GM18858 (cell line): Measurements from ENCODE around the gene SPO11.

ENCODE experiments used
- ATAC-seq: cut with Tn5 transposase; IDR thresholded peaks from one replicate; pipeline ENCODE4 v1.9.1; 2021; ENCODE audit not compliant: unreplicated experiment

The SPO11 gene

DNA sequence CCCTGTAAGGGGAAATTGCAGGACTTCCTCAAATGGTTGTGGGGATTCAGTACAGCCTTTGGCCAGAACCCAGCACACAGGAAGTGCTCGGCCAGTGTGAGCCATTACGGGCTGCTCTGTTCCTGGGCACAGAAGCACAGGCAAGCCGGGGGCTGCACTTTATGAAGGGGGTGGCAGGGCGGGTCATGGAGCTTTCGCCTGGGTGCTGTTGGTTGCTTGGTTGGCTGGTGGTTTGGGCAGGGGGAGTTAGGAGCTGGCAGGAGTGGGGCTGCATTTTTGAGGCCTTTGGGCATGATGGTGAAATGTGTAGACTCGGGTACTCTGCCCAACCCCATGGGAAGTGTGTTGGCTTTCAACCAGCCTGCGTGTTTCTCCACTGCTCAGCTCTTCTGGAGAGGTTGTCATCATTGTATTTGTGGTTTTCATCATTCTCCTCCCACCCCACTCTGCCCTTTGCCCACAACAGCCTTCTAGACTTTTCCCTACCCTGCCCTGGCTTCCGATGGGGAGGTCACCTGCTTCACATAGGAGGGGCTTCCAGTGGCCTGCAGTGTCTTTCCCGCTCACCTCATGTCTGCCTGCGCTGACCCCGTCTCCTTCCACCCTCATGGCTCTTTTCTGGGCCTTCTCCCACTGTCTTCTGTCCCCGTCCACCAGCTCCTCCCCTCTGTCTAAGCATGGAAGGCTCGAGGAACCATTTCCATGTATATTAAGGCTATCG, 45.5 kb downstream of the SPO11 start:
- ATAC-seq, result no peak

DNA sequence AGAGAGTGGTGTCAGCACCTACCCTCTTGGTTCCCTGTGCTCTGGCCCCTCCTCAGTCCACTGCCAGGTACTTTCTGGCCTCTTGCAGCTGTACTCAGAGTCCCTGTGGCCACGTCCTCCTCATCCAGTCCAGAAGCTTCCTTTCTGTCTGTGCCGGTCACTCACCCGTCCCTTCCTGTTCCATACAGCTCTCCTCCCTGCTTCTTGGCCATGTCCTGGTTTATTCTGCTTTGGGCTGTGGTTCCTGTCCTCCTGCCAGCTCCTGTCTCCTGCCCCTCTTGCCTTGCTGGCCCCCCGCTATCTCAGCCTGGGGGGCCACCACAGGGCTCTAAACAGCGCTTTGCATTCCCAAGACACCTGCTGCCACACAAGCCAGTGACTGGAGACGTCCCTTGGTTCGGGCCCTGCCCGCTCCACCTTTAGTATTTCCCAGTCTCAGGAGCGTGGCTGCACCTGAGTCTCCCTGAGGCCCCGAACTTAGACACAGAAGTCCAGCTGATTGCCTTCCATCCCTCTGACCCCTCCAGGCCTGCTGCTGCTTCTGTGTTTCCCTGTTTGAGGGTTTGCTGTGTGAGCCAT, 46.1 kb downstream of the SPO11 start:
- ATAC-seq, result no peak

DNA sequence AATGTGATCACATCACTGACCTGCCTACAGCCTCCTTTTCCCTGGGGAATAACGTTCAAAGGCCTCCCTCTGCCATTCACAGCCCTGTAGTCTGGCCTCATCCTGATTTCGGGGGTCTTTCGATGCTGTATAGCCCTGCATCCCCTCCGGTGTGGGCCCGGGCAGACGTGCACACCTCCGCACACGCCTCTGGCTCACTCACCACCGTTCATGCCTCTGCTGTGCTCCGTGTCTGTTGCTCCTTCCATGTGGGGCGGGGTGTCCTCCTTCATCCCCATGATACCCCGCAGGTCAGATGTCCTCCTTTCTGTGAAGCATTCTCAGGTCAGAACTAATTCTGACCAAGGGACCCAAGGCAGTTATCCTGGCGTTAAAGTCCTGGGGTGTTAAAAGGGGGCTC, 47.7 kb downstream of the SPO11 start:
- ATAC-seq, result no peak

DNA sequence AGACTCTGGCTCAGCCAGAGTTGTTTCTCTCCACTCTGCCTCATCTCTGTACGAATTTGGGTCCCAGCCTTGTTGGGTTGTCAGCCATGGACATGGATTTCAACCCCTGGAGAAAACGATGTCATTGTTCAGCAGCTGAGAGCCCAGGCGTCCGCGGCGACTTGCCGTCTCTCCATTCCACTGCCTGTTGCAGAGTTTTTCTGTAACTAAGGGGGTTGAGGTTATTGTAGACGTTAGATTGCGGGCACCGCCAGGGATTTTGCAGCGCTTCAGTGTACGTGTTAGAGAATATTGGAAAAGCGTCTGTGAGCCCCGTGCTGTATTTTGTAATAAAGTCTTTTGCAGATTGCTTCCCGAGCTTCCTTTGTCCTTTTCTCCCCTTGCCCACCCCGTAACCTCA, 48.5 kb downstream of the SPO11 start:
- no peak for ATAC-seq

DNA sequence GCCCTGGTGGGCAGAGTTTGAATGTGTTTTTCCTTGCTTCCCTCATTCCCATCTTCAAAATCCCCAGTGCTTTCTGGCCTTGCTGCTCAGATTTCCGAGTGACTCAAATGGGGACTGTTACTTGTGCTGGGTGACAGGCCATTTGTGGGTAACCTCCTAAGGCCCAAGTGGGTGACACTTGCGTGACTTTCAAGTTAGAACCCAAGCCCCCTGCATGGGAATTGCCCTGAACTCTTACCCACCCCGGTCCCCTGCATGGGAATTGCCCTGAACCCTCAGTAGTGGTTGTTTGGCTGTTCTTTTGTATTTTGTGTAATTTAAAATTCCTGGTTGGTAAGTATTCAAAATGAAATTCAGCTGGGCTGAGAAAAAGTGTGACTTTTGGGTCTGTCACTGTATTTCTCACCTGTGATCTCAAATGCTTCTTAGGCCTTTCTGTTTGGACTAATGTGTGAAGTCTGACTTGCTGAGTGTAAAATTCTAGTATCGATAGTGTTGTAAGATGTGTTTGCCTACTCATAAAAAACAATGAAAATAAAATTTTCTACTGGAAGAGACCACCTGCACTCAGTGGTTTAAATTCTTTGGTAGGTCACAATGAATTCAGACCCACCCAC, 49.2 kb downstream of the SPO11 start:
- no peak for ATAC-seq

DNA sequence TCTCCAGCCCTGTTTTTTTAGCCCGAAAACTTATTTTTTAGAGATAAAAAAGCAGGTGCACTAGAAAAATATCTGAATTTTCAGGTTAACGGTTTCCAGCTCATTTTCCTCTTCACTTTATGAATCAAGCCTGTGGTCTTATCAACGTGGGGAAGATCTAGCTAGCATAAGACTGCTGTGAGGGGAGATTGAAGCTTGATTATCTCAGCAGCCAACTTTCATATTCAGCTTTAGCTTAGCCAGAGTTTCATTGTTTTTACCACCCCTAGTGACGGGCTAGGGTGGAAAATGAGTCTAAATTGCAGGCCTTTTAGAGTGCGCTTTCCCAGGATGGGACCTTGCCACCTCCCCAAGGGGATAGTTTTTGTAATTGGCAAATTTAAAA, 49.7 kb downstream of the SPO11 start:
- no peak for ATAC-seq

DNA sequence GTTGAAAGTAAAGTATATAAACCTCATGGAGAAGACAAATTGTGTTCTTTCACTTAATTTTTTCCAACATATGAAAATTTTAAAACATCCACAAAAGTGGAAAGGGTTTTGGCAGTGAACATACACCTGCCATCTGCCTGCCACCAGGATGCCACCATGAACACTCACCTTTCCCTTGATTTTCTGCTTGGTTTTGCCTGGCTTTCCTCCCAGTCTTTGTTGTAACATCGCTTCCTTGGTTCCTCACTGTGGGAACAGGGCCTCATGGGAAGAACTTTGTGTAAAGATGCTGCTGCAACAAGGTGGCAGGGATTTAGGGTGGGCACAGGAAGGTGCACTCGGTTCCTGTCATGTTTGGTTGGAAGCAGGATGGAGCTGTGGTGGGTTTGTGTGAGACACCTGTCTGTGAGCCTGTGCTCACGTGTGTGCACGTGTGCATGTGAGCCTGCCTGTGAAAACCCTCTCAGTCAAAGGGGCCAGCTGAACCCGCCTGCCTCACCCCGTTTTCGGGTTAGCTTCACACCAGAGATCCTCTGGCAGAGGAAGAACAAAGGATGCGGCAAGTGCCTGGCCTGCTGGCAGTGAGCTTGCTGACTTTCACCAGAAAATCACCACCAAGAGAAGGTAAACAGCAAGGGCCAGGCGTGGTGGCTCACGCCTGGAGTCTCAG, 50.6 kb downstream of the SPO11 start:
- ATAC-seq, result no peak

DNA sequence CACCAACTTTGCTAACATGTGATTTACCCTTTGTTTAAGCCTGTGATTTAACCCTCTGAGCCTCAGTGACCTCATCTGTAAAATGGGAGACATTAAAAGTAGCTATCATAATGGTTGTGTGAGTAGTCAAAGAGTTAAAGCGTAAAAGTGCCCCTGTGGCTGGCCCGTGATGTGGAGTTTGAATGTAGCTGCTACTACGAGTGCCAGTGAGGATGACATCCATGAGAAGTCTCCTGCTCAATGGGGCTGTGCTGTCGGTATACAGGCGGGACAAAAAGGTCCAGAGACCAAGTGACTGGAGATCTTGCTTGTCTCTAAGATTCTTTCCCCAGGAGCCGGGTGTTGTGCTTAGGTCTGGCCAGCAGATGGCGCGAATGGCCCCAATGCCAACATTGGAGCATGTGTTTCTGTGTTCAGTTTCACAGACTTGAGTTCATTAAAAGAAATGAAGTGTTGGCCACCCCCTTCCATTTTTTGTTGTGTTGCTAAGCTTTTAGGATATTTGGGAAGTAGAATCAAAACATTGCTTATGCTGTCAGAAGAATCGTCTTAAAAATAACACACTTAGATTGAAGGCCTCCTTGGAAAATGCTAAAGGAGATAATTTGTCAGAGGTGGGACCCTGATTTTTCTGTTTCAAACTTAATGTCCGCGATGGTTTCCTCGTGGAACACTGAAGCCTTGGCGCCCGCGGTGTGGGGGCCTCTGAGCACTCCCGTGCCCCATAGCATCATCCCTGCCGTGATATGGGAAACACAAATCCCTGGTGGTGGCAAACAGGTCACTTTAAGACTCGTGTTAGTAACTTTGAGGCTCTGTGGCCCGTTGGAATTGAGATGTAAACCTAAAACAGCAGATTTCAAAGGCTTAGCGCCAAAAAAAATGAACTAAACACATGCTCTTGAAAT, 52.2 kb downstream of the SPO11 start:
- ATAC-seq, result no peak

DNA sequence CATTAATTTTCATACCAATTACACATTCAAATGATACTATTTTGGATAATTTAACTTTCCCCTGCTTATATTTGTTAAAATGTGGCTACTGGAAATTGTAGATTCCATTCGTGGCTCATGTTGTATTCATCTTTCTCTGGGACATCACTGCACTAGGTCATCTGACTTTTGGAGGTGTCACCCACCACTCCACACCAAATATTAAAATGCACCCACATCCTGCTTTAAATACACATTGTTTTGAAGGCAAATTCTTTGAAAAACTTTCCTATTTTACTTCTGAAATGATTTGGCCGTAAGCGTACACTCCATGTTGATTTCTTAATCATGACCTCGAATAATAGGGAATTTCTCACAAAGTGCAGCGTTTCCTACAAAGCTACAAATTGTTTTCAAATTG, 52.9 kb downstream of the SPO11 start:
- ATAC-seq, result no peak

DNA sequence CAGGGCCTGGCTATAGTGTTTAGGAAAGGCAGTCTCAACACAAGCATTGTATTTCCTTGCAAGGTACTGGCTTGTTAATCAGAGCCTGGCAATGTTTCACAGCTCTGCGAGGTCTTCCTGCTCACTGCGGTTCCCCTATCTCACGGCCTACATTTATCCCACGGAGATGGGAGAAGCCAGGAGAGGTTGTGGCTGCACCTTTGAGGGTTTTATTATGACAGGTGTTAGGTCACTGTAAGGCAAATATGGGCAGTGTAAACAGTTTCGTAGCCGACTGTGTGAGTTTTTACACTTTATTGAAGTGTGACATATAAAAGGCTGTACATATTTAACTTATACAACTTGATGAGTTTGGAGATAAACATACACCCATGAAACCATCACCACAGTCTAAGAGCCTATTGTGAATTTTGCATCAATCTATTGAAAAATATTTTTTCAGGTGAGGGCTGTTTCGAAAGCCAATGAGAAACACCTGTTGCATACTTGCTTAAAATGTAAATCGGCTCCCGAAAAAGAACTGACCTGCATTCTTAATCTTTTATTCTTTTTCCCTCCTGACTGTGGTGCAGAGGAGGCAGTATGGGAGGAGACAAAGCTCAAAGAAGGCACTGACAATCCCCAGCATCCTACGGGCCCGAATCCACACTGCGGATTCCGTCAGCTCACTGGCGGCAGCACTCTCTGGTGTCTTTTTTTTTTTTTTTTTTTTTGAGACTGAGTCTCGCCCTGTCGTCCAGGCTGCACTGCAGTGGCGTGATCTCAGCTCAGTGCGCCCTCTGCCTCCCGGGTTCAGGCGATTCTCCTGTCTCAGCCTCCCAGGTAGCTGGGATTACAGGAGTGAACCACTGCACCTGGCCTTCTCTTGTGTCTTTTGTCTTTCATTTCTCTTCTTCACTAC, 54.1 kb downstream of the SPO11 start:
- ATAC-seq, result no peak

DNA sequence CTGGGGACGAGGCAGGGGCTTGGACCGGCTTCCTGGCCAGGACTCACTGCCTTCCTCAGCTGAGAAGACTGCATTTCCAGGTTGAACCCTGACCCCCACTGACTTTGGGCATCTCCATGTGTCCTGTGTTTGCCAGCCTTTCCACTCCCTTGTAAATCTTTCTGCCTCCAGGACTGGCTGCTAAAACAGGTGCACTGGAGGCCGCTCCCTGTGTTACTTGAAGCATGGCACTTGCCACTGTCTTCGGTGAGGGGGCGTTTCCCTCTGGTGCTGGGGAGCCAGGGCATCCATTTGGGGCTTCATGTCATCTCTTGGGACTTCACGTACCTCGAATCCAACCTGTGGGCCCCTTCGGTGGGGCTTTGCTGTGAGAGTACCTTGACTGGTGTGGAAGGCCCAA, 54.9 kb downstream of the SPO11 start:
- ATAC-seq, result no peak

DNA sequence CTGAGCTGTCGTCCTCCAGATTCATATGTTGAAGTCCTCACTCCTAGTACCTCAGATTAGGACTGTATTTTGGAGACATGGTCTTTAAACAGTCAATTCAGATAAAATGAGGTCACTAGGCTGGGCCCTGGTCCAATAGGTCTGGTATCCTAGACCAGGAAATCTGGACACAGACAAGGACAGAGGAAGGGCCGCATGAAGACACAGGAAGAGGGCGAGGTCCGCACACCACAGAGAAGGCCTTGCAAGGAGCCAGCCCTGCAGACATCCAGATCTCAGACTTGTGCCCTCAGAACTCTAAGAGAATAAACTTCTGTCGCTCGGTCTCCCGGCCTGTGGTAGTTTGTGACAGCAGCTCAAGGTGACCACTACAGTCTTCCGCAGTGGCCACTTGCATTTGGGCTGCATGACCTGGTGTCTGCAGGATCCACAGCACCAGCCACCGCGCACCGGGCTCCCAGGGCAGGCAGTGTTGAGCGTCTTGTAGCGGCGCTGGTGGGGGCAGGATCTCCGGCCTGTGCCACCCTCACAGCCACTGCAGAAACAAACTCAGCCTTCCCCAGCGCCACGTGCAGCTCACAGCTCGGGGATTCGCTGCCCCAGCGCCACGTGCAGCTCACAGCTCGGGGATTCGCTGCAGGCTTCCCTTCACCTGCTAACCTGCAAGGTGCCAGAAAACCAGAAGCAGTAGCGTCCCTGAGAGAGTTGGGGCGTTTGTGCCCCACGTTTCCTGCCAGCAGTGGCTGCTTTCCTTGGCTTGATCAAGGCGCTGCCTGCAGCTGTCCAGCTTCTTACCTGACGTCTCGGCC, 55.6 kb downstream of the SPO11 start:
- ATAC-seq, result no peak

DNA sequence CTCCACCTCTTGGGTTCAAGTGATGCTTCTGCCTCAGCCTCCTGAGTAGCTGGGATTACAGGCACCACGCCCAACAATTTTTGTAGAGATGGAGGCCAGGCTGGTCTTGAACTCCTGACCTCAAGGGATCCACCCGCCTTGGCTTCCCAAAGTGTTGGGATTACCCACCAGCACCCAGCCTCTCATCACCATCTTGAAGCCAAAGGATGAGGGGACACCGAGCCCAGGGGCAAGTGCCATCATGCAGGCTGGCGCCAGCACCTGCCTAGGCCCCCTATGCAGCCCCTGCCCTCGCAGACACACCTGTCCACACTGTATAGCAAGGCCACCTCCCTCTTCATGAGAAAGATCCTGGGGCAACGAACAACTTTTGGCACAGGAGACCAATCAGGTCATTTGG, 56.3 kb downstream of the SPO11 start:
- no peak for ATAC-seq

DNA sequence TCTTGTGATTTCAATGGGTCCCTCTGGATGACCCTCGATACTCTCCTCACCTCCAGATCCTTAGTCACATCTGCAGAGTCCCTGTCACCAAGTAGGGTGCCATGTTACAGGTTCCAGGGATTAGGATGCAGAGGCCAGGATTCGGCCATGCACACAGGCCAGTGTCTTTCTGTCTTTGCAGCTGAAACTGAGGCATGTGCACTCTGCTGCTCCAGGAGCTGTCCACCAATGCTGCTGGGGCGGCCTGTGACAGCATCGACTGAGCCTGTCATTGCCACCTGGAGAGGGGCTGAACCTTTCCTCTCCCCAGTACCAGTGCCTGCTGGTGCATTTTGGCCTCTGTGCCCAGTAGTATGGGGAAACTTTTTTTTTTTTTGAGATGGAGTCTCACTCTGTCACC, 57.2 kb downstream of the SPO11 start:
- no peak for ATAC-seq

DNA sequence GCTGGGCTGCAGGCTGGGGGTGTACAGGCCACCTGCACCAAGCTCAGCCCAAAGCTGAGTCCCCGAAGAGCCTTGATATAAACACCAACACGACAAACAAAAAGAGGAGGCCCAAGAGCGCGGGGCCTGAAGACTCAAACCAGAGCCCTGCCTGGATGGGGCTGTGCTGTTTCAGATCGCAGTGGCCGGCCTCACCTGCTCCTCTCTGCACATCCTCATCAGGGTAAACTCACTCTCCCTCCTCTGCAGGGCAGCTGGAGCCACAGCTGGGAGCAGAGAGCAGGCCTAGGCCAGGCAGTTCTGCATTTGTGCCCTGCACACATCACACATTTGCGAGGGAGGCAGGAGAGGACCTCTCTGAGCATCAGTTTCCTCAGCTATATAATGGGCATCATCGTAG, 57.9 kb downstream of the SPO11 start:
- no peak for ATAC-seq

DNA sequence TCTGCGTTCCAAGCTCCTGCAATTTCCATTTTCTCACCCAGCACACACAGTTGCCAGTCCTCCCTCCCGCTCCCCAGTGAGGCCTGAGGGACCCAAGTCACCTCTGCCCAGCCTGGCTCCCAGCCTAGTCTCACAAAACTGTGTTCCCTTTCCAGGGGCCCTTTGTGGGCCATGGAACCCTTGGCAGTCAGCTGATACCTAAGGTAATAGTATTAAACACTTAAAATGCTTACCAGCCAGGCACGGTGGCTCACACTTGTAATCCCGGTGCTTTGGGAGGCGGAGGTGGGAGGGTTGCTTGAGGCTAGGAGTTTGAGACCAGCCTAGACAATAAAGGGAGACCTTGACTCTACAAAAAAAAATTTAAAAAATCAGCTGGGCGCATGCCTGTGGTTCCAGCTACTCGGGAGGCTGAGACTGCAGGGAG, 58.4 kb downstream of the SPO11 start:
- no peak for ATAC-seq

DNA sequence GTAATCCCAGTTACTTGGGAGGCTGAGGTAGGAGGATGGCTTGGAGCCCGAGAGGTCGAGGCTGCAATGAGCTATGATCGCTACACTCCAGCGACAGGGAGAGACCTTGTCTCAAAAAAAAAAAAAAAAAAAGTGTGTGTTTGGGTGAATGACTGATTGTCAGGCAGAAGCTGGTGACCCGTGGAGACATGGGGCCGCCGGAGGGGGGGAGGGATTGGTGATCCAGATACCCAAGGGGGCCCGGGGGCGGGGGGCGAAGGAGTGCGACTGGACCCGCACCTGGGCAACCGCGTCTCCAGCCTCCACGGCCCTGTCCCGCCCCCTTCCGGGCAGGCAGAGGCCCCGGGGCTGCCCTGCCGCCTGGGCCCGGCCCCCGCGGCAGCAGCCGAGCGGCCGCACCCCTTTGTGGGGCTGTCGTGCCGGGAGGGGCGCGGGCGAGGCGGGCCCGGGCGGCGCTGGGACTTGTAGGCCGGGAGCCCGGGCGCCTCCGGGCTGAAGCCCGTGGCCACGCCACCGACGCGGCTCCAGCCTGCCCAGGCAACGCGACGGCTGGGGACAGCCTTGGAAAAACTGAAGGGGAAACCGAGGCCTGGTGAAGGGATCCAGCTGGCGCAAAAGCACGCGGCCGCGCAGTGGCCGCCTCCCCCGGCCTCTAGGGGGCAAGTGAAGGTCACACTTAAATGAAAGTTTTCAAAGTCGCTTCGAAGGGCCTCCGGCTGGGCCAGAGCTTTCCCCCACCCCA, 59.5 kb downstream of the SPO11 start:
- no peak for ATAC-seq
